HL-60 (cell line): ENCODE measurements around the gene ITGBL1.

Experiments
- CTCF ChIP-seq: IDR thresholded peaks from one replicate; pipeline ENCODE4 v1.5.1; 2011; ENCODE audit warnings: low read length, control low read depth, inconsistent platforms; ENCODE audit not compliant: insufficient read depth
- POLR2AphosphoS5 ChIP-seq: IDR thresholded peaks from 2 replicates; pipeline ENCODE4 v1.6.1; 2012; ENCODE audit warnings: low read depth

- TF ChIP-seq CTCF (no peak), POLR2AphosphoS5 (no peak)
Measured at GRCh38 chr13:101752432-101752831, 300.0 kb downstream of the ITGBL1 start.
